ENCODE results near the gene UBLCP1.

Gene UBLCP1

DNA sequence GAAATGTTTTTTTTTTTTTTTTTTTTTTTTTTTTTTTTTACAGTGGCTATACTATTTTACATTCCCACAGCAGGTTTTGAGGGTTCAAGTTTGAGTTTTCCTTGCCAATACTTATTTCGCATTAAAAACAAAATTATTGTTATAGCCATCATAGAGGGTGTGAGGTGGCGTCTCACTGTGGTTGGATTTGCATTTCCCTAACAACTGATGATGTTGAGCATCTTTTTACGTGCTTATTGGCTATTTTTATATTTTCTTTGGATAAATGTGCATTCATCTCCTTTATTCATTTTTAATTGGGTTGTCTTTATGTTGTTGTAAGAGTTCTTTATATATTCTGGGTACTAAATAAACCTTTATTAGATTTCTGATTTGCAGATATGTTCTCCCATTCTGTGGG is 18.9 kb upstream of the UBLCP1 start:
- H4K20me1 ChIP-seq (ENCODE audit: control insufficient read depth, insufficient read depth, low read depth, low read length) = no peaks in the 10 kb centered on the region
- no peak overlapping the region for H3K4me3 ChIP-seq (ENCODE audit: low read length)
- H3K79me2 ChIP-seq (ENCODE audit: control insufficient read depth, low read length) = no peaks in the 10 kb centered on the region
- no peaks in the 10 kb centered on the region for H3K9me2 ChIP-seq (replicated peaks; ENCODE audit: control insufficient read depth, low read length)
- H3K4me2 ChIP-seq (ENCODE audit: low read length) = no peak overlapping the region
- peaks cover 16% of the 10 kb centered on the region for H3K4me1 ChIP-seq (ENCODE audit: control insufficient read depth, low read length)
- no peaks in the 10 kb centered on the region for H3F3A ChIP-seq (ENCODE audit: control insufficient read depth, insufficient read depth)
- no peaks in the 10 kb centered on the region for H3K9me3 ChIP-seq (ENCODE audit: control insufficient read depth, insufficient read depth, low read length)
- TF ChIP-seq EZH2phosphoT487 (IDR thresholded peaks at IDR 0.05; ENCODE audit: borderline replicate concordance, low read length) = no peak
- TF ChIP-seq, protein P1, sequence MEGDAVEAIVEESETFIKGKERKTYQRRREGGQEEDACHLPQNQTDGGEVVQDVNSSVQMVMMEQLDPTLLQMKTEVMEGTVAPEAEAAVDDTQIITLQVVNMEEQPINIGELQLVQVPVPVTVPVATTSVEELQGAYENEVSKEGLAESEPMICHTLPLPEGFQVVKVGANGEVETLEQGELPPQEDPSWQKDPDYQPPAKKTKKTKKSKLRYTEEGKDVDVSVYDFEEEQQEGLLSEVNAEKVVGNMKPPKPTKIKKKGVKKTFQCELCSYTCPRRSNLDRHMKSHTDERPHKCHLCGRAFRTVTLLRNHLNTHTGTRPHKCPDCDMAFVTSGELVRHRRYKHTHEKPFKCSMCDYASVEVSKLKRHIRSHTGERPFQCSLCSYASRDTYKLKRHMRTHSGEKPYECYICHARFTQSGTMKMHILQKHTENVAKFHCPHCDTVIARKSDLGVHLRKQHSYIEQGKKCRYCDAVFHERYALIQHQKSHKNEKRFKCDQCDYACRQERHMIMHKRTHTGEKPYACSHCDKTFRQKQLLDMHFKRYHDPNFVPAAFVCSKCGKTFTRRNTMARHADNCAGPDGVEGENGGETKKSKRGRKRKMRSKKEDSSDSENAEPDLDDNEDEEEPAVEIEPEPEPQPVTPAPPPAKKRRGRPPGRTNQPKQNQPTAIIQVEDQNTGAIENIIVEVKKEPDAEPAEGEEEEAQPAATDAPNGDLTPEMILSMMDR (IDR thresholded peaks at IDR 0.05; ENCODE audit: low read depth, low read length, poor library complexity, severe bottlenecking) = no peak
- H3K27me3 ChIP-seq (ENCODE audit: control insufficient read depth, low read length) = 0 out of 2 replicates have a peak, but pooled peaks cover 6% of the 10 kb centered on the region
- H3K27ac ChIP-seq (ENCODE audit: low read depth, low read length) = no peak overlapping the region
- no peaks in the 10 kb centered on the region for H3K36me3 ChIP-seq (ENCODE audit: control insufficient read depth, low read length)

DNA sequence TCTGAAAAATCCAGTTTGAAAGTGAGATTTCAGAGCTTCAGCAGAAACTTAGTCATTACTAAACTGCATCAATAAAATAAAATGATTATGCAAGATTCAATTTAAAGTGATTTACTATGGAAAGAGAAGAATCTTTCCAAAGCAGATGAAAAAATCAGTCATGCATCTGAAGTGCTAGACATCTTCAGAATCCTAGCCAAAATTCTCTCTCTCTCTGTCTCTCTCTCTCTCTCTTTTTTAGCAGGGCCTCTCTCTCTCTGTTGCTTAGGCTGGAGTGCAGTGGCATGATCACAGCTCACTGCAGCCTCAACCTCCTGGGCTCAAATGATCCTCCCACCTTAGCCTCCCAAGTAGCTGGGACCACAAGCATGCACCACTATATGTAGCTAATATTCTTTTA is 18.2 kb upstream of the UBLCP1 start:
- Histone ChIP-seq H3K4me1 (ENCODE audit: control insufficient read depth, low read length) (peaks cover 16% of the 10 kb centered on the region), H4K20me1 (ENCODE audit: control insufficient read depth, insufficient read depth, low read depth, low read length) (no peaks in the 10 kb centered on the region), H3K4me3 (ENCODE audit: low read length) (no peak overlapping the region), H3K9me3 (ENCODE audit: control insufficient read depth, insufficient read depth, low read length) (no peaks in the 10 kb centered on the region), H3K79me2 (ENCODE audit: control insufficient read depth, low read length) (no peaks in the 10 kb centered on the region), H3K27ac (ENCODE audit: low read depth, low read length) (no peak overlapping the region), H3F3A (ENCODE audit: control insufficient read depth, insufficient read depth) (no peaks in the 10 kb centered on the region), H3K27me3 (ENCODE audit: control insufficient read depth, low read length) (0 out of 2 replicates have a peak, but pooled peaks cover 6% of the 10 kb centered on the region), H3K36me3 (ENCODE audit: control insufficient read depth, low read length) (no peaks in the 10 kb centered on the region), H3K4me2 (ENCODE audit: low read length) (no peak overlapping the region), H3K9me2 (replicated peaks; ENCODE audit: control insufficient read depth, low read length) (no peaks in the 10 kb centered on the region)
- TF ChIP-seq, protein P1 (IDR thresholded peaks at IDR 0.05; ENCODE audit: low read depth, low read length, poor library complexity, severe bottlenecking) = no peak
- no peak for TF ChIP-seq EZH2phosphoT487 (IDR thresholded peaks at IDR 0.05; ENCODE audit: borderline replicate concordance, low read length)

DNA sequence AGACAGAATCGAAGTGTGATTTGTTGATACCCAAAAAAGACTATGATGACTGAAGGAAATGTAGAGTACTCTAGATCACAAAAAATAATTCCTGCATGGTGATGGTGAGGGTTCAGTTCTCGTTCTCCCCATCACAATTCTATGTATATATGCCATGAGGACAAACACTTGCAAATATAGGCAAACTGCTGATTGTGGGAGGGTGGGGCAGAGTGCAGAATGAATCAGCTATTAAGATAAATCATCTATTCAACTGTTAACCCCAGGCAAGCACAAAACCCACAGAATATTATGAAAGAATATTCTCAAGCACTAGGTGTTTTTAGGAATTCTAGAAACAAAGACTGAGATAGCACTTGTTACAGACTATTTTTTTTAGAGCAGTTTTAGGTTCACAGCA is 13.9 kb upstream of the UBLCP1 start:
- Histone ChIP-seq H3K9me2 (replicated peaks; ENCODE audit: control insufficient read depth, low read length) (no peaks in the 10 kb centered on the region), H3K4me1 (ENCODE audit: control insufficient read depth, low read length) (no peaks in the 10 kb centered on the region), H3K27ac (ENCODE audit: low read depth, low read length) (no peak overlapping the region), H3K27me3 (ENCODE audit: control insufficient read depth, low read length) (0 out of 2 replicates have a peak, but pooled peaks cover 6% of the 10 kb centered on the region), H3K4me3 (ENCODE audit: low read length) (no peak overlapping the region), H3K9me3 (ENCODE audit: control insufficient read depth, insufficient read depth, low read length) (no peaks in the 10 kb centered on the region), H3K4me2 (ENCODE audit: low read length) (no peak overlapping the region), H3F3A (ENCODE audit: control insufficient read depth, insufficient read depth) (no peaks in the 10 kb centered on the region), H3K79me2 (ENCODE audit: control insufficient read depth, low read length) (no peaks in the 10 kb centered on the region), H4K20me1 (ENCODE audit: control insufficient read depth, insufficient read depth, low read depth, low read length) (no peaks in the 10 kb centered on the region), H3K36me3 (ENCODE audit: control insufficient read depth, low read length) (no peaks in the 10 kb centered on the region)
- TF ChIP-seq, protein P1 (IDR thresholded peaks at IDR 0.05; ENCODE audit: low read depth, low read length, poor library complexity, severe bottlenecking) = no peak
- TF ChIP-seq EZH2phosphoT487 (IDR thresholded peaks at IDR 0.05; ENCODE audit: borderline replicate concordance, low read length) = no peak

Data from DOHH2 (cell line).